Stimulated activated CD4-positive, alpha-beta T cell treated with anti-CD3 and anti-CD28 coated beads, Interleukin-12 subunit alpha, Interleukin-12 subunit beta, amount 100 ng/mL, for 48 hours (primary cell): ENCODE data around the gene UBASH3B.

Experiments
- DNase-seq, 3 donors: peaks; one replicate each; pipeline ENCODE4 v3.0.0-alpha.2; 2020; ENCODE audit warnings: low read depth in 2 of 3, low spot score in 1 of 3

UBASH3B gene

GRCh38 chr11:122707111-122707510 lies 51.6 kb downstream of the UBASH3B start:
- DNase-seq, result no peak

- DNase-seq, result no peak
Measured at GRCh38 chr11:122707901-122708300, 52.4 kb downstream of the UBASH3B start.

GRCh38 chr11:122709039-122709760 lies 53.7 kb downstream of the UBASH3B start:
- DNase-seq, result no peak

- DNase-seq, result no peak
Measured at GRCh38 chr11:122711362-122711761, 55.8 kb downstream of the UBASH3B start.

GRCh38 chr11:122711831-122712381 lies 56.4 kb downstream of the UBASH3B start:
- no peak for DNase-seq

GRCh38 chr11:122714004-122714403 lies 58.5 kb downstream of the UBASH3B start:
- DNase-seq, result no peak

GRCh38 chr11:122714484-122714883 lies 59.0 kb downstream of the UBASH3B start:
- DNase-seq, result no peak

GRCh38 chr11:122715548-122716440 lies 60.3 kb downstream of the UBASH3B start:
- no peak for DNase-seq

- DNase-seq, result no peak
Measured at GRCh38 chr11:122717264-122717867, 61.8 kb downstream of the UBASH3B start.

- no peak for DNase-seq
Measured at GRCh38 chr11:122720107-122720881, 64.8 kb downstream of the UBASH3B start.

GRCh38 chr11:122721201-122721963 lies 65.9 kb downstream of the UBASH3B start:
- DNase-seq, result no peak

GRCh38 chr11:122721964-122722266 lies 66.4 kb downstream of the UBASH3B start:
- no peak for DNase-seq

- no peak for DNase-seq
Measured at GRCh38 chr11:122723106-122723505, 67.6 kb downstream of the UBASH3B start.

- peak; percentile 38 to 54 (median 39) for DNase-seq
Measured at GRCh38 chr11:122723576-122723975, 68.1 kb downstream of the UBASH3B start.

GRCh38 chr11:122724520-122724919 lies 69.0 kb downstream of the UBASH3B start:
- DNase-seq, result no peak

- no peak for DNase-seq
Measured at GRCh38 chr11:122726028-122726427, 70.5 kb downstream of the UBASH3B start.

- peak in 2 of 3 donors; percentile 25 to 38 for DNase-seq
Measured at GRCh38 chr11:122727101-122727929, 71.8 kb downstream of the UBASH3B start.

- no peak for DNase-seq
Measured at GRCh38 chr11:122728561-122728960, 73.0 kb downstream of the UBASH3B start.

- no peak for DNase-seq
Measured at GRCh38 chr11:122729139-122729538, 73.6 kb downstream of the UBASH3B start.
